ENCODE results near the gene ECHS1. TPM values are rescaled to one million over a fixed set of nuclear protein-coding genes. Genes with fewer than 3 reads are reported as not detected.

ECHS1 gene
- total and polyA plus RNA-seq, 4 donors: 52.1 to 115 (median 100) TPM

GRCh38 chr10:133347710-133348517 lies 25.2 kb downstream of the ECHS1 start:
- Histone ChIP-seq H3K4me1 (ENCODE audit: control insufficient read depth, insufficient read depth, low read length) (peaks cover 5% of the 10 kb centered on the region), H3K36me3 (ENCODE audit: control insufficient read depth, insufficient read depth, low read length) (no peaks in the 10 kb centered on the region), H3K9me3 (ENCODE audit: control insufficient read depth, insufficient read depth, low read length) (no peaks in the 10 kb centered on the region), H3K27me3 (ENCODE audit: control insufficient read depth, insufficient read depth, low read length) (no peaks in the 10 kb centered on the region), H3K4me3 (ENCODE audit: low read depth, low read length) (no peak overlapping the region), H3K27ac (ENCODE audit: low read depth, low read length) (no peak overlapping the region)
- no peak for DNase-seq (ENCODE audit: low read depth in 4 of 6, low spot score in 6 of 6)
- WGBS (ENCODE audit: insufficient coverage): 65% methylated on average over 12 of the region's 16 CpGs

- no peak overlapping the region for H3K27ac ChIP-seq (ENCODE audit: low read depth, low read length)
- peaks cover 2% of the 10 kb centered on the region for H3K27me3 ChIP-seq (ENCODE audit: control insufficient read depth, insufficient read depth, low read length)
- no peaks in the 10 kb centered on the region for H3K36me3 ChIP-seq (ENCODE audit: control insufficient read depth, insufficient read depth, low read length)
- 67% methylated on average over 10 of the region's 11 CpGs for WGBS (ENCODE audit: insufficient coverage)
- DNase-seq (ENCODE audit: low read depth in 4 of 6, low spot score in 6 of 6): no peak
- no peaks in the 10 kb centered on the region for H3K9me3 ChIP-seq (ENCODE audit: control insufficient read depth, insufficient read depth, low read length)
- peaks cover 5% of the 10 kb centered on the region for H3K4me1 ChIP-seq (ENCODE audit: control insufficient read depth, insufficient read depth, low read length)
- no peak overlapping the region for H3K4me3 ChIP-seq (ENCODE audit: low read depth, low read length)
Measured at GRCh38 chr10:133346413-133346812, 26.7 kb downstream of the ECHS1 start.

- H3K36me3 ChIP-seq (ENCODE audit: control insufficient read depth, insufficient read depth, low read length): peaks cover 3% of the 10 kb centered on the region
- H3K9me3 ChIP-seq (ENCODE audit: control insufficient read depth, insufficient read depth, low read length): no peaks in the 10 kb centered on the region
- peaks cover 2% of the 10 kb centered on the region for H3K27me3 ChIP-seq (ENCODE audit: control insufficient read depth, insufficient read depth, low read length)
- no peak overlapping the region for H3K4me3 ChIP-seq (ENCODE audit: low read depth, low read length)
- 66% methylated on average over 5 of the region's 5 CpGs for WGBS (ENCODE audit: insufficient coverage)
- H3K4me1 ChIP-seq (ENCODE audit: control insufficient read depth, insufficient read depth, low read length): peaks cover 5% of the 10 kb centered on the region
- no peak for DNase-seq (ENCODE audit: low read depth in 4 of 6, low spot score in 6 of 6)
- no peak overlapping the region for H3K27ac ChIP-seq (ENCODE audit: low read depth, low read length)
Measured at GRCh38 chr10:133344236-133344635, 28.9 kb downstream of the ECHS1 start.

GRCh38 chr10:133343558-133343957 lies 29.6 kb downstream of the ECHS1 start:
- Histone ChIP-seq H3K4me3 (ENCODE audit: low read depth, low read length) (no peak overlapping the region), H3K27ac (ENCODE audit: low read depth, low read length) (no peak overlapping the region), H3K4me1 (ENCODE audit: control insufficient read depth, insufficient read depth, low read length) (peaks cover 5% of the 10 kb centered on the region), H3K27me3 (ENCODE audit: control insufficient read depth, insufficient read depth, low read length) (peaks cover 2% of the 10 kb centered on the region), H3K9me3 (ENCODE audit: control insufficient read depth, insufficient read depth, low read length) (no peaks in the 10 kb centered on the region), H3K36me3 (ENCODE audit: control insufficient read depth, insufficient read depth, low read length) (peaks cover 3% of the 10 kb centered on the region)
- DNase-seq (ENCODE audit: low read depth in 4 of 6, low spot score in 6 of 6): no peak
- 78% methylated on average over 4 of the region's 9 CpGs for WGBS (ENCODE audit: insufficient coverage)

- no peak for DNase-seq (ENCODE audit: low read depth in 4 of 6, low spot score in 6 of 6)
- Histone ChIP-seq H3K27me3 (ENCODE audit: control insufficient read depth, insufficient read depth, low read length) (peaks cover 2% of the 10 kb centered on the region), H3K4me3 (ENCODE audit: low read depth, low read length) (no peak overlapping the region), H3K4me1 (ENCODE audit: control insufficient read depth, insufficient read depth, low read length) (peaks cover 5% of the 10 kb centered on the region), H3K9me3 (ENCODE audit: control insufficient read depth, insufficient read depth, low read length) (no peaks in the 10 kb centered on the region), H3K36me3 (ENCODE audit: control insufficient read depth, insufficient read depth, low read length) (peaks cover 3% of the 10 kb centered on the region), H3K27ac (ENCODE audit: low read depth, low read length) (no peak overlapping the region)
- 80% methylated on average over 8 of the region's 8 CpGs for WGBS (ENCODE audit: insufficient coverage)
Measured at GRCh38 chr10:133342942-133343341, 30.2 kb downstream of the ECHS1 start.

GRCh38 chr10:133341983-133342382 lies 31.2 kb downstream of the ECHS1 start:
- peaks cover 4% of the 10 kb centered on the region for H3K4me1 ChIP-seq (ENCODE audit: control insufficient read depth, insufficient read depth, low read length)
- peaks cover 3% of the 10 kb centered on the region for H3K36me3 ChIP-seq (ENCODE audit: control insufficient read depth, insufficient read depth, low read length)
- H3K9me3 ChIP-seq (ENCODE audit: control insufficient read depth, insufficient read depth, low read length): no peaks in the 10 kb centered on the region
- no peak overlapping the region for H3K4me3 ChIP-seq (ENCODE audit: low read depth, low read length)
- WGBS (ENCODE audit: insufficient coverage): 96% methylated on average over 3 of the region's 4 CpGs
- no peak for DNase-seq (ENCODE audit: low read depth in 4 of 6, low spot score in 6 of 6)
- H3K27ac ChIP-seq (ENCODE audit: low read depth, low read length): no peak overlapping the region
- H3K27me3 ChIP-seq (ENCODE audit: control insufficient read depth, insufficient read depth, low read length): peaks cover 8% of the 10 kb centered on the region

- no peak for DNase-seq (ENCODE audit: low read depth in 4 of 6, low spot score in 6 of 6)
- WGBS (ENCODE audit: insufficient coverage): 87% methylated on average over 13 of the region's 13 CpGs
- Histone ChIP-seq H3K4me3 (ENCODE audit: low read depth, low read length) (no peak overlapping the region), H3K27me3 (ENCODE audit: control insufficient read depth, insufficient read depth, low read length) (peaks cover 27% of the 10 kb centered on the region), H3K36me3 (ENCODE audit: control insufficient read depth, insufficient read depth, low read length) (peaks cover 7% of the 10 kb centered on the region), H3K27ac (ENCODE audit: low read depth, low read length) (no peak overlapping the region), H3K4me1 (ENCODE audit: control insufficient read depth, insufficient read depth, low read length) (peaks cover 19% of the 10 kb centered on the region), H3K9me3 (ENCODE audit: control insufficient read depth, insufficient read depth, low read length) (no peaks in the 10 kb centered on the region)
Measured at GRCh38 chr10:133339708-133340380, 33.3 kb downstream of the ECHS1 start.

- 89% methylated on average over 10 of the region's 10 CpGs for WGBS (ENCODE audit: insufficient coverage)
- H3K4me3 ChIP-seq (ENCODE audit: low read depth, low read length): no peak overlapping the region
- DNase-seq (ENCODE audit: low read depth in 4 of 6, low spot score in 6 of 6): no peak
- H3K27me3 ChIP-seq (ENCODE audit: control insufficient read depth, insufficient read depth, low read length): peaks cover 33% of the 10 kb centered on the region
- H3K36me3 ChIP-seq (ENCODE audit: control insufficient read depth, insufficient read depth, low read length): peaks cover 12% of the 10 kb centered on the region
- no peak overlapping the region for H3K27ac ChIP-seq (ENCODE audit: low read depth, low read length)
- H3K9me3 ChIP-seq (ENCODE audit: control insufficient read depth, insufficient read depth, low read length): no peaks in the 10 kb centered on the region
- peaks cover 24% of the 10 kb centered on the region for H3K4me1 ChIP-seq (ENCODE audit: control insufficient read depth, insufficient read depth, low read length)
Measured at GRCh38 chr10:133338080-133339071, 34.8 kb downstream of the ECHS1 start.

GRCh38 chr10:133337370-133337725 lies 35.8 kb downstream of the ECHS1 start:
- Histone ChIP-seq H3K4me3 (ENCODE audit: low read depth, low read length) (no peak overlapping the region), H3K36me3 (ENCODE audit: control insufficient read depth, insufficient read depth, low read length) (peaks cover 12% of the 10 kb centered on the region), H3K27ac (ENCODE audit: low read depth, low read length) (no peak overlapping the region), H3K4me1 (ENCODE audit: control insufficient read depth, insufficient read depth, low read length) (peaks cover 24% of the 10 kb centered on the region), H3K9me3 (ENCODE audit: control insufficient read depth, insufficient read depth, low read length) (no peaks in the 10 kb centered on the region), H3K27me3 (ENCODE audit: control insufficient read depth, insufficient read depth, low read length) (peaks cover 37% of the 10 kb centered on the region)
- DNase-seq (ENCODE audit: low read depth in 4 of 6, low spot score in 6 of 6): no peak
- WGBS (ENCODE audit: insufficient coverage): 83% methylated on average over 3 of the region's 3 CpGs

Data from spinal cord (tissue), 10 donors.